ENCODE results near the gene BAG2.

DNA sequence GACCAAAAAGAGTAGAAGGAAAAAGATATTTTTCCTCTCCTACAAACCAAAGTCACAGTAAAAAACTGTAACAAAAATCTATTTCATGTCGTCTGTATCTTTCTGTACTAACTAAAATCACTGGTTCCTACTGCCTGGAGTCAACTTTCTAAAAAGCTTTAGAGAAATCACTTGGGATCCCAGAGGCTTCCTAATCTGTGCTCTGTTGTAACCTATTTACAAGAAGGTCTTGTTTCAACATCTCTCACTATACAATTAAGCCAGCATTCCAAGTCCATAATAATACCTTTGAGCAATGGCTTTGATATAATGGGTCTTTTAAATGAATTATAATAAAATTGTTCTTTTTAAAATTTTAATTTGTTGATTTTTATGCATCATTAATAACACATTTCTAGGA, 29.6 kb downstream of the BAG2 start:
- TF ChIP-seq POLR2A (IDR thresholded peaks at IDR 0.05) (no peak), POLR2AphosphoS5 (IDR thresholded peaks at IDR 0.05) (no peak)
- TF ChIP-seq, protein P1, sequence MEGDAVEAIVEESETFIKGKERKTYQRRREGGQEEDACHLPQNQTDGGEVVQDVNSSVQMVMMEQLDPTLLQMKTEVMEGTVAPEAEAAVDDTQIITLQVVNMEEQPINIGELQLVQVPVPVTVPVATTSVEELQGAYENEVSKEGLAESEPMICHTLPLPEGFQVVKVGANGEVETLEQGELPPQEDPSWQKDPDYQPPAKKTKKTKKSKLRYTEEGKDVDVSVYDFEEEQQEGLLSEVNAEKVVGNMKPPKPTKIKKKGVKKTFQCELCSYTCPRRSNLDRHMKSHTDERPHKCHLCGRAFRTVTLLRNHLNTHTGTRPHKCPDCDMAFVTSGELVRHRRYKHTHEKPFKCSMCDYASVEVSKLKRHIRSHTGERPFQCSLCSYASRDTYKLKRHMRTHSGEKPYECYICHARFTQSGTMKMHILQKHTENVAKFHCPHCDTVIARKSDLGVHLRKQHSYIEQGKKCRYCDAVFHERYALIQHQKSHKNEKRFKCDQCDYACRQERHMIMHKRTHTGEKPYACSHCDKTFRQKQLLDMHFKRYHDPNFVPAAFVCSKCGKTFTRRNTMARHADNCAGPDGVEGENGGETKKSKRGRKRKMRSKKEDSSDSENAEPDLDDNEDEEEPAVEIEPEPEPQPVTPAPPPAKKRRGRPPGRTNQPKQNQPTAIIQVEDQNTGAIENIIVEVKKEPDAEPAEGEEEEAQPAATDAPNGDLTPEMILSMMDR (IDR thresholded peaks at IDR 0.05) = no peak

All from breast epithelium (tissue), 3 donors.